ENCODE data around the gene TANGO6.

Gene TANGO6

DNA sequence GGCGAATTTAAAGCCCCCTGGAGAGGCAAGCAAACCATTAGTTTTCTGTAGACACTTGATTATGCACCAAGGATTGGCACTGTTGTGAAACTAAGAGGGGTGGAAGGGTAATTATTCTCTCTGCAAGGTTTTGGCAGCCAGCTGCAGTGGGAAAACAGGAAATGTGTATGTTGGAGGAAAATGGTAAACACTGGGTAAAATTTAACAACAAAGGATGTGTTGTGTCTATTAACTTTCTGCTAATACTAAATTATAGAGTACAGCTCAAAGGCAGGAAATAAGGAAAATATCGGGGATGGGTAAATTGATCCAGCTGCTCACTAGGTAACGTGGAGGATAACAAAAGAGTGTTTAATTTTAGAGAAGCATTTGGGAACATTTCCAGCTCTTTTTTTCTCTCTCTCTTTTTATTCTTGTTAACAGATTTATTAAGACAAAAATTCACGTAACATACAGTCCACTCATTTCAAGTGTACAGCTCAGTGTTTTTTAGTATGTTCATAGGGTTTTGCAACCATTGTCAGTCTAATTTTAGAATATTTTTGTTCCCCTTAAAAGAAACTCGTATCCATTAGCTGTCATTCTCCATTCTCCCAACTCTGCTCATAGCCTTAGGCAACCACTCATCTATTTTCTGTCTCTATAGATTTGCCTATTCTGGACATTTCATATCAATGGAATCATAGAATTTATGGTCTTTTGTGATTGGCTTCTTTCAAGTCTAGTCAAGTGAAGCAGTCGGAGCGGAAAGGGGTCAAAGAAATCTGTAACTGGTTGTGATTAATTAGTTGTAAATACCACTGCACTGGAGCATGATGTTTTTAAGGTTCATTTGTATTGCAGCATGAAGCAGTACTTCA lies 41.8 kb downstream of the TANGO6 start:
- POLR2A ChIA-PET = no interaction called here

DNA sequence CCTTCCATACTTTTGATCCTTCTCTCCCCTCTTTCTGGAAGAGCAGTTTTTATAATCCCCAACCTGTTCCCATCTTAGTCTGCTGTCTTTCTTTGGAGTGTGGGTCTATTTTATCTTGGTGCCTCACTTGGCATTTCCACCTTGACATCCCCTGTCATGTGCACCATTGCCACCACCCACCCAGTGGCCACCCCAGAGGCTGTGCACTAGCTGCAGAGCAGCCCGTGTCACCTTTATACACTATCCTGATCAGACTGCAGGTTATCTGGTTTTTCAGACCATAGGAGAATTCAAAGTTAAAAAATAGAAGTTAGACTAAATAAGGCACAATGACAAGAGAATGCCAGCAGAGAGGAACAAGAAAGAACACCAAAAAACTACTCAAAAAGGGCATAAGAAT lies 43.8 kb downstream of the TANGO6 start:
- DNase-seq (ENCODE audit: extremely low spot score) = no peak
- ChIA-PET CTCF (no interaction called here), POLR2A (no interaction called here)
- TF ChIP-seq NFRKB (IDR thresholded peaks at IDR 0.05) = no peak
- no peak for TF ChIP-seq FOXK2 (IDR thresholded peaks at IDR 0.05)
- TF ChIP-seq CTBP1 (IDR thresholded peaks at IDR 0.05; ENCODE audit: borderline replicate concordance) = no peak
- no peak for TF ChIP-seq SUZ12 (IDR thresholded peaks at IDR 0.05)

More for the DNA sequence above, 41.8 kb downstream of the TANGO6 start:
- DNase-seq (ENCODE audit: extremely low spot score) = no peak
- CTCF ChIA-PET = no interaction called here
- TF ChIP-seq ARNT (IDR thresholded peaks at IDR 0.05) (no peak), FOXK2 (IDR thresholded peaks at IDR 0.05) (no peak), HDGF (IDR thresholded peaks at IDR 0.05; ENCODE audit: borderline replicate concordance) (no peak), SP1 (IDR thresholded peaks at IDR 0.05) (no peak), TARDBP (IDR thresholded peaks at IDR 0.05) (no peak), FOXA1 (IDR thresholded peaks at IDR 0.05) (no peak), SUZ12 (IDR thresholded peaks at IDR 0.05) (no peak), L3MBTL2 (conservative IDR thresholded peaks at IDR 0.05) (no peak), FOXM1 (IDR thresholded peaks at IDR 0.05; ENCODE audit: borderline replicate concordance) (no peak), BHLHE40 (IDR thresholded peaks at IDR 0.05; ENCODE audit: borderline replicate concordance) (no peak), NFRKB (IDR thresholded peaks at IDR 0.05) (no peak), LEF1 (IDR thresholded peaks at IDR 0.05; ENCODE audit: borderline replicate concordance) (no peak), ELF4 (IDR thresholded peaks at IDR 0.05) (no peak), ZNF384 (IDR thresholded peaks at IDR 0.05) (no peak), CTBP1 (IDR thresholded peaks at IDR 0.05; ENCODE audit: borderline replicate concordance) (no peak)
- TF ChIP-seq, protein P1, sequence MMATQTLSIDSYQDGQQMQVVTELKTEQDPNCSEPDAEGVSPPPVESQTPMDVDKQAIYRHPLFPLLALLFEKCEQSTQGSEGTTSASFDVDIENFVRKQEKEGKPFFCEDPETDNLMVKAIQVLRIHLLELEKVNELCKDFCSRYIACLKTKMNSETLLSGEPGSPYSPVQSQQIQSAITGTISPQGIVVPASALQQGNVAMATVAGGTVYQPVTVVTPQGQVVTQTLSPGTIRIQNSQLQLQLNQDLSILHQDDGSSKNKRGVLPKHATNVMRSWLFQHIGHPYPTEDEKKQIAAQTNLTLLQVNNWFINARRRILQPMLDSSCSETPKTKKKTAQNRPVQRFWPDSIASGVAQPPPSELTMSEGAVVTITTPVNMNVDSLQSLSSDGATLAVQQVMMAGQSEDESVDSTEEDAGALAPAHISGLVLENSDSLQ (IDR thresholded peaks at IDR 0.05) = no peak

DNA sequence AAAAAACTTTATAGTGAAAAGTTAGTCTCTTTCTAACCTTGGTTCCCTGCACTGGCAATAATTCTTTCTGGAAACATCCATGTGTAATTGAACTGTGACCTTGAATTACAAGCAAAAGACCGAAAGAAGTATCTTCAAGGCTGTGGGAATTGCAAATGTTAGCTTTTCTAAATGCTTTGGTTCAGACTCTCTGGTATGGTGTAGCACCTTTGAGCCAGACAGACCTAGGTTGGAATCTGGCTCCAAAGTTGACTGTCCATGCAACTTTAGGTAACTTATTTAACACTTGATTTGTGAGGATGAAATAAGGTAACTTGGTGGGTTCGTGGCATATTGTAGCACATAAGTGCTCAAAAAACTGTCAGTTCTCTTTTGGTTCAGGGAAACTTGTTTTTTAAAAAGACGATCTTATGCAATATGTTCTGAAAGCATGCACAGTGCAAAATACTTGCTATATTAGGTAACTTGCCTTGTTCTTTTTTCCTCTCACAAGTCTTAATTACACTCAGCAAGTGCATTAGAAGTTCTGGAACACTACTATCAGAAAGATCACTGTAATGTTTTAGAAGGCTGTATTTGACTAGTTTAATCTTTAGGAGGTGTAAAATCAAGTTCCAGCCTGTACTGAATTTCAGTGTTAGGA lies 46.3 kb downstream of the TANGO6 start:
- ChIA-PET CTCF (no interaction called here), POLR2A (no interaction called here)
- no peak for DNase-seq (ENCODE audit: extremely low spot score)
- TF ChIP-seq TARDBP (IDR thresholded peaks at IDR 0.05) (no peak), ARNT (IDR thresholded peaks at IDR 0.05) (no peak), FOXA1 (IDR thresholded peaks at IDR 0.05) (no peak), ELF4 (IDR thresholded peaks at IDR 0.05) (no peak), LEF1 (IDR thresholded peaks at IDR 0.05; ENCODE audit: borderline replicate concordance) (no peak), NFRKB (IDR thresholded peaks at IDR 0.05) (no peak), BHLHE40 (IDR thresholded peaks at IDR 0.05; ENCODE audit: borderline replicate concordance) (no peak), L3MBTL2 (conservative IDR thresholded peaks at IDR 0.05) (no peak)
- TF ChIP-seq, protein P1 (IDR thresholded peaks at IDR 0.05) = no peak

DNA sequence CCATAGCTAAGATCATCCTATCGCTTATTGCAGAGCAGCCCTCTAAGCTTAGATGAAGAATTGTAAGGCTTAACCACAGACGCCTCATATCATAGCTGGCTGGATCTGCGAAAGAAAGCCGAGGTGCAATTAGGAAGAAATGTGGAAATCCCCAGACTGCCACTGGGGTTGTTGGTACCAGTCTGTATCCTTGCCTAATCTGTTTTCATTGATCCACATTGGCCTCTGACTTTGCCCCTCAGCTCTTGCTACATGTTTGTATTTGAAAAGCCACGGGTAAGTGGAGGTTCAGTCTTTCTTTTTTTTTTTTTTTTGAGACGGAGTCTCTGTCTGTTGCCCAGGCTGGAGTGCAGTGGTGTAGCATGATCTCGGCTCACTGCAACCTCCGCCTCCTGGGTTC lies 48.9 kb downstream of the TANGO6 start:
- TF ChIP-seq FOXA1 (IDR thresholded peaks at IDR 0.05) = no peak
- TF ChIP-seq ZNF384 (IDR thresholded peaks at IDR 0.05) = no peak
- TF ChIP-seq FOXM1 (IDR thresholded peaks at IDR 0.05; ENCODE audit: borderline replicate concordance) = no peak
- TF ChIP-seq L3MBTL2 (conservative IDR thresholded peaks at IDR 0.05) = no peak
- TF ChIP-seq CTBP1 (IDR thresholded peaks at IDR 0.05; ENCODE audit: borderline replicate concordance) = no peak
- no peak for TF ChIP-seq BHLHE40 (IDR thresholded peaks at IDR 0.05; ENCODE audit: borderline replicate concordance)
- no peak for TF ChIP-seq SP1 (IDR thresholded peaks at IDR 0.05)
- no peak for TF ChIP-seq NFRKB (IDR thresholded peaks at IDR 0.05)
- TF ChIP-seq LEF1 (IDR thresholded peaks at IDR 0.05; ENCODE audit: borderline replicate concordance) = no peak
- TF ChIP-seq SUZ12 (IDR thresholded peaks at IDR 0.05) = no peak
- no peak for TF ChIP-seq HDGF (IDR thresholded peaks at IDR 0.05; ENCODE audit: borderline replicate concordance)
- TF ChIP-seq ELF4 (IDR thresholded peaks at IDR 0.05) = no peak
- TF ChIP-seq FOXK2 (IDR thresholded peaks at IDR 0.05) = no peak
- TF ChIP-seq, protein P1 (IDR thresholded peaks at IDR 0.05) = no peak
- TF ChIP-seq TARDBP (IDR thresholded peaks at IDR 0.05) = no peak
- no peak for TF ChIP-seq ARNT (IDR thresholded peaks at IDR 0.05)
- DNase-seq (ENCODE audit: extremely low spot score) = no peak
- ChIA-PET CTCF (no interaction called here), POLR2A (no interaction called here)

DNA sequence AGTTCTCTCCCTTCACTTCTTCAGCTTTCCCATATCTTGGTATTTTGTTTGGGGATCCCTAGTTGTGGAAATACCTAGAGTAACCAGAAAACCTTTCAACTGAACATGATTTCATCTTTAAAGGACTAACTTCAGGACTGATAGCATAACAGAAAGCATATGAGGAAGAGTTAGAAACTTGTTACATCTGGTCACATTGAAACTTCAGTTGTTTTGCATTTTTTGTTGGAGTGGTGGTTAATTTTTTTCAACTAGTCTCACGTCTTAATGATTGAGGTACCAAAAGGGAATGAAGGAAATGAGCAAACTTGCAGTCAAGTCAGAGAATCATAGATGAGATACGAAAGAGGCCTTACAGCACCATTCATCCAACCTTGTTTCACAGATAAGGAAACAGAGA lies 49.6 kb downstream of the TANGO6 start:
- CTCF ChIA-PET = no interaction called here
- DNase-seq (ENCODE audit: extremely low spot score) = no peak
- no peak for TF ChIP-seq FOXK2 (IDR thresholded peaks at IDR 0.05)
- TF ChIP-seq CTBP1 (IDR thresholded peaks at IDR 0.05; ENCODE audit: borderline replicate concordance) = no peak
- no peak for TF ChIP-seq SP1 (IDR thresholded peaks at IDR 0.05)
- TF ChIP-seq FOXA1 (IDR thresholded peaks at IDR 0.05) = no peak
- no peak for TF ChIP-seq SUZ12 (IDR thresholded peaks at IDR 0.05)
- TF ChIP-seq NFRKB (IDR thresholded peaks at IDR 0.05) = no peak
- TF ChIP-seq TARDBP (IDR thresholded peaks at IDR 0.05) = no peak
- TF ChIP-seq, protein P1 (IDR thresholded peaks at IDR 0.05) = no peak
- TF ChIP-seq ZNF384 (IDR thresholded peaks at IDR 0.05) = no peak
- TF ChIP-seq HDGF (IDR thresholded peaks at IDR 0.05; ENCODE audit: borderline replicate concordance) = no peak
- no peak for TF ChIP-seq ELF4 (IDR thresholded peaks at IDR 0.05)
- POLR2A ChIA-PET = no interaction called here
